Hematopoietic multipotent progenitor cell treated with erythropoietin and hydrocortisone succinate and interleukin-3 and kit ligand, for 4 days (in vitro differentiated cells): Measurements from ENCODE around the gene ATG16L2.

Experiments used
- DNase-seq: peaks from one replicate; pipeline ENCODE4 v3.0.0-alpha.2; 2015

ATG16L2 gene, protein sequence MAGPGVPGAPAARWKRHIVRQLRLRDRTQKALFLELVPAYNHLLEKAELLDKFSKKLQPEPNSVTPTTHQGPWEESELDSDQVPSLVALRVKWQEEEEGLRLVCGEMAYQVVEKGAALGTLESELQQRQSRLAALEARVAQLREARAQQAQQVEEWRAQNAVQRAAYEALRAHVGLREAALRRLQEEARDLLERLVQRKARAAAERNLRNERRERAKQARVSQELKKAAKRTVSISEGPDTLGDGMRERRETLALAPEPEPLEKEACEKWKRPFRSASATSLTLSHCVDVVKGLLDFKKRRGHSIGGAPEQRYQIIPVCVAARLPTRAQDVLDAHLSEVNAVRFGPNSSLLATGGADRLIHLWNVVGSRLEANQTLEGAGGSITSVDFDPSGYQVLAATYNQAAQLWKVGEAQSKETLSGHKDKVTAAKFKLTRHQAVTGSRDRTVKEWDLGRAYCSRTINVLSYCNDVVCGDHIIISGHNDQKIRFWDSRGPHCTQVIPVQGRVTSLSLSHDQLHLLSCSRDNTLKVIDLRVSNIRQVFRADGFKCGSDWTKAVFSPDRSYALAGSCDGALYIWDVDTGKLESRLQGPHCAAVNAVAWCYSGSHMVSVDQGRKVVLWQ

GRCh38 chr11:72814286-72815109, at the start of gene ATG16L2:
TSS of gene ATG16L2 (plus strand) at chr11:72814411. CDS start at chr11:72814446, 35 bp downstream.
- peak; percentile 94 for DNase-seq

- no peak for DNase-seq
Measured at GRCh38 chr11:72764503-72764902, 49.7 kb upstream of the ATG16L2 start.

DNA sequence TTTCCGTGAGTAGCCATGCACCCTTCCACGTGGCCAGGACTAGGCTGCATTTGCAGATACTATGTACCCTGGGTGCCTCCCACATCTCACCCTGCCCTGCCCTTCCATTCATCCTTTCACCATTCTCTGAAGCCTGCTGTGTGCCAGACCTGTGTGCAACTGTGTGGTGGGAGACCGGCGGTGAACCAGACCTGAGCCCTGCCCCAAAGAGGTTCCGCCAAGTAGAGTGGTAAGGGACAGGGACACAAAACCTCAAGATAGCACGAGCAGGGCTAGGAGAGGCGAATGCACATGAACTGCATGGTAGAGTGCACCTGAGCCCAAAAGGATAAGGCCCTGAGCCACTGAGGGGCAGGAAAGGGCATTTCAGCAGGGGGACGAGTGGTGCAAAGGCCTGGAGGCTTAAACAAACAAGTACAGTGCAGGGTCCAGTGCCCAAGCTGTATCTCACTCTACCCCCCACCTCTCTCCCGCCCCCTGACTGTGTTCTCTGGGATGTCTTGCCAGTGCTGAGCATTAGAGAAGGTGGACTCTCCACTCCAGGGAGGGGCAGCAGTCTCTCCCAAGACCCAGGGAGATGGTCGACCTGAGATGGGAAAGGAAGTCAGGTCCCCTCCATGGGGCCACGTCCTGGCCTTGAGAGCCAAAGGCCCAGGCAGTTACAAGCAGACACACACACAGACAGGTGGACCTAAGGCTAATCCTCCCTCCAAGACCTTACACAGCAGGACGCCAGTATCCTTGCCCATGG, 47.9 kb upstream of the ATG16L2 start:
- no peak for DNase-seq

DNA sequence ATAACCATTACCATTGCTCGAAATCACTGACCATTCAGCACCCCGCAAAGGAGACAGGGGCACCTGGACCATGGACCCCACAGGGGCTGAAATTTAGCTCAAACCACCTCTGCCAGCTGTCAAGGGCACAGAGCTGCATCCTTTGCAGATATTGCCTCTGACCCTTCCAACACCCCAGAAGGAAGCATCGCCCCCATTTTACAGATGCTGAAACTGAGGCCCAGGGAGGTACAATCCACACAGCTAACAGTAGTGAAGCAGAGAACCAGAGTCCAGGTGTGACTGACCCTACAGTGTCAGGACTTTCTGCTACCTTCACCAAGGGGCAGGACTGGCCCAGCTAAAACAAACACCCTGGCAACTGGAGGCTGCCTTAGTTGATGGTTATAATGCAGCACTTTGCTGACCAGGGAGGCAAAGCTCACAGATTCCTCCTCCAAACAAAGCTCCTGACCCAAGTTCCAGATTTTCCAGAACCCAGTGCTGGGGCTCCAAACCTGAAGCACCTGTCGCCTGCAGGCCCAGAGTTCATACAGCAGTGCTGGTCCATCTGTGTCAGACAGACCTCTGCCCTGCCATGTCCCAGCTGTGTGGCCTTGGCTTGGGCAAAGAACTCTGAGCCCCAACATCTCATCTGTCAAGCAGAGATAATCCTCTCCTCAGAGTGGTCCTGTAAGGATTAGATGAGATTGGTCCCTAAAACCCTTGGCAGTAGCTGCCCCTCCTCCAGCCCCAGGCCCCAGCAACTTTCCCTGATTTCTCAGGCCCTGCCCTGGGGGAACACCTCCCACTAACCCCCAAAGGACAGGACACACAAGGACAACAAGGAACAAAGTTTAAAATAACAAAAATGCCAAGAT, 46.8 kb upstream of the ATG16L2 start:
- DNase-seq, result no peak

- no peak for DNase-seq
Measured at GRCh38 chr11:72768581-72768980, 45.6 kb upstream of the ATG16L2 start.

DNA sequence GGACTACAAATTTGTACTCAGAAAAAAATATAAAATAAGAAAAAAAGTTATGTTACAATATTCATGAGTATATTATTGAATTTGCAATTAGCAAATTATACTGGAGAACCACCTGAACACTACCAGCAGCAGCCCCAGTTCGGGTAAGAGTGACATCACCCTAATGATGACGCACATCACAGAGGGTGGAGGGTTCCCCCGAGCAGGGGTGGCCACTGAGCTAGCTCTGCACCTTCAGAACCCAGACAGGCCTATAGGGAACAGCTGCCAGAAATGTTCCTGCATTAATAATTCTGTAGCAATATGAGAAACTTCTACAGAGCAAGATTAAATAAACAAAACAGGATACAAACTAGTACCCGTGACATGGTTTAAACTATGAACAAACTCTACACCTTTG, 44.5 kb upstream of the ATG16L2 start:
- DNase-seq, result no peak

DNA sequence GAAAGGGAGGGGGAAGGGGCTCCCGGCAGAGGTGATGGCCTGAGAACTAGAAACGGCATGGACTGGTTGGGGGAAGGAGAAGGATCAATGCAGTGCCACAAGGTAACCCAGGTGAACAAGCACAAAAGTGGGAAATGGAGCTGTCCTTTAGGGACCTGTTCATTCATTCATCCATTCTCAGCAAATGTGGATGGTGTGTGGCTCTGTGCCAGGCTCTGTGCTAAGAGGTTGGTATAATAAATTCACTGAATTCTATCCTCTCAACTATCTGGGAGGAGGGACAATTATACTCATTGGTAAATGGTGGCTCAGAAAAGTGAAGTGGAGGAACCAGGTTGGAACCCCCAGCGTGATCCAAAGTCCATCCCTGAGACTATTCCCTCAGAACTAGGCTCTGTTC, 43.4 kb upstream of the ATG16L2 start:
- no peak for DNase-seq

- no peak for DNase-seq
Measured at GRCh38 chr11:72771507-72771906, 42.7 kb upstream of the ATG16L2 start.

DNA sequence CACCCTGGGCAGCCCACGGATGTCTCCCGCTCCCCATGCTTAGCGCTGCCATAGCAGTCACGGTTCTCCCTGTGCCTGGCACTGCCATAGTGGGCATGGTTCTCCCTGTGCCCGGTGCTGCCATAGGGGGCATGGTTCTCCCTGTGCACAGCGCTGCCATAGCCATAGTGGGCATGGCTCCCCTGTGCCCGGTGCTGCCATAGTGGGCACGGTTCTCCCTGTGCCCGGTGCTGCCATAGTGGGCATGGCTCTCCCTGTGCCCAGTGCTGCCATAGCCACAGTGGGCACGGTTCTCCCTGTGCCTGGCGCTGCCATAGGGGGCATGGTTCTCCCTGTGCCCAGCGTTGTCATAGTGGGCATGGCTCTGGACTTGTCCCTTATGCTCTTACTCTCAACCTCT, 42.2 kb upstream of the ATG16L2 start:
- DNase-seq, result no peak

GRCh38 chr11:72773291-72773690, 40.9 kb upstream of the ATG16L2 start:
- no peak for DNase-seq

DNA sequence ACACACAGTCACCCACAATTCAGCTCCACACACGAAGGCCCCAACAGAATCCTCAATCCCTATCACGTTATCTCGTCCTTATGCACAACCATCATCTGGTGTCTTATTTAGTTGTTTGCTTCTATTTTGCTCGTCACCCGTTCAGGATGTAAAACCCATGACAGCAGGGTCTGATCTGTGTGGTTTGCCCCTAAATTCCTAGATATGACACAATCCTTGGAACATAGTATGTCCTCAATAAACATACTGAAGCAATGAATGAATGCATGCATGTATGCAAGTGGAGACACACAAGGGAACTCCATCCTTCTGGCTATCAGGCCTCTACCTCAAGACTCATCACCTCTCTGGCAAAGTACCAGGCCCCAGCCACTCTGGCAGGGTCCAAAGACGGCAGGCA, 40.5 kb upstream of the ATG16L2 start:
- no peak for DNase-seq

DNA sequence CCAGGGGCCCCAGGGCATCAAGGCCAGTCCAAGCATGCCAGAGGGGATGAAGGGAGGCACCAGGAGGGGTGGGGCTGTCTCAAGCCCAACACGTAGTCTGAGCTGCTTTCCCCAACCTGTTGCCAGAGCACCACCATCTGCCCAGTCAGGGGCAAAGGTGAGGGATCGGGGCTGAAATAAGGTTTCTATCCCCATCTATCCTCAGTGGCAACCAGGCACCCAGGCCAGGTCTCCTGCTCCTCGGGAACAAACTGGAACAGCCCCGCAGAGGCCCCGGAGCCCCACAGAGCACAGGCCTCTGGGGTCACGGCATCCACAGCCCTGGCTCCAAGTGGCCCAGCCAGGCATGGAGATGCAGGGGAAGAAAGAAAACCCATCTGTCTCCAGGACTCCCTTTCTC, 39.7 kb upstream of the ATG16L2 start:
- no peak for DNase-seq

DNA sequence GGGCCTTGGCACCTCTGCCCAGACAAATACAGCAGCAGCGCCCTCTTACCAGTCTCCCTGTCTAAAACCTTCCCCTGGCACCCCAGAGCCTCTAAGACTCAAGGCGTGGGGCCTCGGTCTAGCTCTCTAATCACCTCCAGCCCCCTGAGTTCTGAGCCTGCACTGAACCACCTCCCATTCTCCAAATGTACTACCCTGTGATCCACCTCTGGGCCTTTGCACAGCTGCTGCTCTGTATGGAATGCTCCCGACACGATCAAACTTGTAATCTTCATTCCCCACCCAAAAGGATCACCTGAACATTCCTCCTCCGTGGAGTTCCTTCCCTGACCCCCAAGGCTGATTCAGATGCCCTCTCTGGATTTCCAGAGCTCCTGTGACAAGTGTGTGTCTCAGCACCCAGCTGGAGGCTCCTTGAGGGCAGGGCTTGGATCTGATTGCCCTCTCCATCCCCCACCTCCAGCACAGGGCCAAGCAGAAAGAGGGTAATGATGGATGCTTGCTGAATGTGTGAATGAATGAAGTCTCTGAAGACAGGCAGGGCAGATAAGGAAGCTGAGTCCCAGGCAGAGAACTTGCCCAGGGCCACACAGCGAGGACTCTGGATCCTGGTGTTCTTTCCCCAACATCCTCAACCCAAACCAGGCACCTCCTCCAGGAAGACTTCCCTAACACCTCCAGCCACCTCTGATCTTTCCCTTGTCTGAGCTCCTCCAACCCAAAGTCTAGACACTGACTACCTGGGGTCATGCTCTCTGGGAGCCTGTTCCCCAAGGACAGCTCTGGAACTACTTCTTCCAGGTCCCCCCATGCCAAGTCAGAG, 38.7 kb upstream of the ATG16L2 start:
- no peak for DNase-seq

DNA sequence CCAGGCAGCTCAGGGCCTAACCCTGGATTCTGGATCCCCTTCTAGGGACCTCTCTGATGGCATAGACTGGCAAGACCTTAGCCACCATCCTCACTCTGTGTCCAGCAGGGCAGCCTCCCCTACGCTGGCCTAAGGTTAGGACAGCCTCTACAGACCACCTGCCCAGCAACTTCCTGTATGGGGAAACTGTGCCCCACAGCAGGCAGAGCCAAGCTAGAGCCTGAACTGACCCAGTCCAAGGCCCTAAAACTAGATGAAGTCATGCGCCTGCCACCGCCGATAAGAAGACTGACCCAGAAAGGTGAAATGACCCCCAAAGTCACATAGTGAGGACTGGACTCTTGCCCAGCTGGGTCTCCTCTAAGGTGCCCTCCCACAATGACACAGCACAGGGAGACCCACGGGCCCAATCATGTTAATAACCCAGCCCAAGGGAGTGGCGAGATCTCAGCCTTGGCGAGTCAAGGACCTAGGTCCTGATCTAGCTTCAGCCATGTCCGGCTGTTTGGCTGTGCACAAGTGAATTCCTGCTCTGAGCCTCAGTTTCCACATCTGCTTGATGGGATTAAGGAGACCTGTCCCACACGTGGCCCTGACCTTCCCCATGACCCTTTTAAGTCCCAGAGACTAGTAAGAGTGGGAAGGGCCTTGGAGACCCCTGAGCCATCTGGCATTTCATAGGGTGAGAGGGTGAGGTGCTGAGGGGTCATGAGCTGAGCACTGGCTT, 37.9 kb upstream of the ATG16L2 start:
- no peak for DNase-seq

DNA sequence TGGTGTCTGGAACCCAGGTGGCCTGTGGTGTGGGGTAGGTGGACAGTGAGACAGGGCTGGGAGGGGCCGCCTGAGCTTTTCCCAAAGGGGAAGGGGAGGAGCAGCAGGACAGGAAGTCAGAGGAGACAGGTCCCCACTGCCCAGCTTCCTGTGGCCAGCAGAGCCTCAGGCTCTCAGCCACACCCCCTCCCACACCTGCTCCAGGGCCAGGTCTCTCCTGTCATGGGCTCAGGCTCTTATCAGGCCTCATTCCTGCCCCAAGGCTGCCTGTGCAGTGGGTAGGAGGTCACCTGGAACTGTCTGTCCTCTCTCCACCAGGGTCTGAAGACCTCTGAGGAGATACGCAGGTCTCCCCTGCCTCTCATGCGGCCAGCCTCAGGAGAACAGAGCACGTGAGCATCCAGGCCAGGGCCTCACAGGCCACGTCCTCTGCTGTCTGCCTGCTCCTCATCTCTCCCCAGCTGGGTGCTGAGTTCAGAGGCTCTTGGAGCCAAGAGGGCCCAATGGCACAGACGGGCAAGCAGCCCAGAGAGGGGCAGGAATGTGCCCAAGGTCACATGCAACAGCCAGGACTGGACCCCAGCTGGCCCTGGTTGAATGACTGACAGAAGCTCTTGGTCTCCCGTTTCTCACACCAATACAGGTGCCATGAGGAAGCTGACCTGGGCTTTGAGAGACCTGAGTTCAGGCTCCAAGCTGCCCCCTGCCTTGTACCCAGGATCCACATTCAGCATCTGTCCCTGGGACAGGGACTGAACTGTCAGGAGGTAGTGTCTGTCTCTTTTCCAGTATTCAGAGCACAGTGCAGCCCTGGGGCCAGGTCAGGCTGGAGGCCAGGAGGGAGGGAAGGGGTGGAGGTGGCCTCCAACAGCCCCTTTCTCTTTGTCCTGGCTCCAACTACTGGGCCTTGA, 37.1 kb upstream of the ATG16L2 start:
- DNase-seq, result no peak

DNA sequence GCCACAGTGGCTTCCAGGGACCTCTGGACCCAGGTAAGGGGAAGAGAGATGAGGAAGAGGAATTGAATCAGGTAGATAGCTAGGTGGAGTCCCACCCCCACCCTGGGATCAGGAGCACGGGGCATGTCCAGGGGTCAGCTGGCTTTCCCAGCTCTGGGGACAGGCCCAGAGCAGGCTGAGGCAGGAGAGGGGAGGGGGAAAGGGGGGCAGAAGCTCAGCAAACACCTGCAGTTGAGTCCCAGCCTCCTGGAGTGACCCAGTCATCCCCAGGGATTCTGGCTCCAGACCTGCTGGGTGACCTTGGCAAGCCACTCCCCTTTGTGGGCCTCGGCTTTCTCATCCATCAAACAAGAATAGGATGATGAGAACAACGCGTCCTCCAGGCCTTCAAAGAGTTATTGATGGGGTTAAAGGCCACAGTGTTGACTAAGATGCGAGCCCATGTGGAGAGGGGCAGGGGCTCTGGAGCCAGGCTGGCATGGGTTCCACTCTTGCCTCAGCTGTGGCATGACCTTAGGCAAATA, 36.4 kb upstream of the ATG16L2 start:
- DNase-seq, result no peak

DNA sequence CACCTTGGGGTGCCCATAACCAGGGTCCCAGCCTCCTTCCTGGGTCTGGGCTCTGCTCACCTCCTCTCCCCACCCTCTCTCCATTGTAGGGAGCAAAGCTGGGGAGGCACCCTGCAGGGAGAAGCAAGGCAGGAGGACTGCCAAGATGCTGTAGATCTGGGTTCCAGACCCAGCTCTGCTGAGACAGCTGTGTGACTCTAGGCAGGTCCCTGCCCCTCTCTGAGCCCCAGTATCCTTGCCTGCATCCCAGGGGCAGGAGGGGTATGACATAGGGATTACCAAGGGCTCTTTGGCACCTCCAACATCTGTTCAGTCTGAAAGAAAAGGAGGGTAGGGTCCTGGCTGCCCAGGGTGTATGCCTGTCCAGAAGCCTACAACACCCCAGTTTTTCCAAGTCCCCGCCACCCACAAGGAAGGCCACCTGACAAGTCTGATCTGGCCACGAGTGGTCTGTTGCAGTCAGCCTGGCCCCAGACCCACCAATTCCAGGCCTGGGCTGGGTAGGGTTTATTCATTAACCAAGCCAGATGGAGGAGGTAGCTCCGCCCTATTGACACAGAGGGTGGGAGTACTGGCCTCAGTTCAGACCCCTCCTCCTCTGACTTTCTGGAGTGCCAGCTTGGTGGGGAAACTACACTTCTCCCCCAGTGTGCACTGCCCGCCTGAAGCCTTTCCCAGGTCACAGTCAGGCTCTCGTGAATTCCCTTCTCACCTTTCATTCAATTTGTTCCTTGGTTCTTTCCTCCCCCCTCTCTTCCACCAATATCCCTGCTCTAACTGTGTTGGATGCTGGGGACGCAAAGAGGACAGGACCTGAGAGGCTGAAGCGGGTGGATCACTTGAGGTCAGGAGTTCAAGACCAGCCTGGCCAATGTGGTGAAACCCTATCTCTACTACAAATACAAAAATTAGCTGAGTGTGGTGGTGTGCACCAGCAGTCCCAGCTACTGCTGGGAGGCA, 35.4 kb upstream of the ATG16L2 start:
- DNase-seq, result no peak
